ENCODE data around the gene SLC22A2. TPM values are rescaled to one million over a fixed set of nuclear protein-coding genes. Genes with fewer than 3 reads are reported as not detected.

The SLC22A2 gene
- total and polyA plus RNA-seq, 2 of the 13 experiments (the other 11 are each of a cell fraction or from before 2014, with no cell fraction given): not detected

DNA sequence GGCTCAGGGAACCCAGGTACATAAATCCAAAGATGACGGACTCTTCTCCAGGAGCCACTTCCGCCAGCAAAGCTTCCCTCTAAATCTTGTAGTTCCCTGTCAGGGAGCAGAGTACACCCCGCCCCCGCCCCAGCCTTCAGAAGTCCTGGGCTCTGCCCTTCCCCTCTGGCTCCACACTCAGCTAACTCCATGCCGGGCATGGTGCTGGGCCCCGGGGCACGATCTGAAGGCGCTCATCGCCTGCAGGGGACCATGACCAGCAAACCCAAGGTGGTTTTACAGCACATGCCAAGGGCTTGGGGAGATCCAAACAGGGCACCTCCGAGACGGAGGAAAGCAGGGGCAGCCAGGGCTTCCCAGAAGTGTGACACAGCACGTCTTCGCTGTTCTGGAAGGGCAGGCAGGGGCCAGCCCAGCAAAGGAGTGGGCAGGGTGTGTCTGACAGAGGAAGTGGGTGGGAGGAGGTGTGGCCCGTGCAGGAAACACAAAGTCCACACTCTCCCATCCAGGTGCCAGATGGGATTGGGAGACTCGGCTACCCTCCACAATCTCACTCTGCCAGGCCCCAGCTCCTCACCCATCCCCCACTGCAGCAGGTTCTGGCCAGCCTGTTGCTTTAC is 41.6 kb upstream of the SLC22A2 start:
- H2AFZ ChIP-seq (ENCODE audit: low read length): no peak overlapping the region
- ChIA-PET POLR2A (no interaction called here), CTCF (ENCODE audit: low intra/inter-chr PET ratio, low total read pairs) (no interaction called here)
- in situ Hi-C loops (cut with HindIII; ENCODE audit: extremely low pct_ligation_motif_present, low pct_unique_long_range_greater_than_20kb) (no loop called here), intact Hi-C loops (cut with micrococcal nuclease; ENCODE audit: unreplicated experiment) (no loop called here)
- peak; percentile 28 for DNase-seq (ENCODE audit: low spot score)
- no peaks in the 10 kb centered on the region for H4K20me1 ChIP-seq (ENCODE audit: insufficient read depth, low read length)
- H3K4me3 ChIP-seq (replicated peaks in 1 of 3; ENCODE audit: insufficient read depth in 1 of 3, low read depth in 2 of 3, low read length in 3 of 3): peak overlapping the region; percentile 0 to 50 (median 1); a peak in 2 of 6 replicates
- BruUV-seq (replicated peaks): no TSS peak
- peaks cover 14% of the 10 kb centered on the region for H3K4me1 ChIP-seq (ENCODE audit: insufficient read depth, low read length)
- peak overlapping the region; percentile 75 for H3K4me2 ChIP-seq (ENCODE audit: low read depth, low read length)
- peak overlapping the region; percentile 11; the same call in 1 of the 2 replicates for H3K9ac ChIP-seq (ENCODE audit: insufficient read depth, low read depth, low read length)
- H3K27me3 ChIP-seq (ENCODE audit: control insufficient read depth in 1 of 2, insufficient read depth in 2 of 2, low read length in 2 of 2): no peaks in the 10 kb centered on the region
- 48% methylated on average over 15 of the region's 15 CpGs for WGBS (ENCODE audit: low lambda C conversion rate)
- no peaks in the 10 kb centered on the region for H3K79me2 ChIP-seq (ENCODE audit: insufficient read depth, low read length)
- H3K36me3 ChIP-seq (replicated peaks in 1 of 2; ENCODE audit: control insufficient read depth in 1 of 2, insufficient read depth in 2 of 2, low read length in 2 of 2): no peaks in the 10 kb centered on the region
- peaks cover 16% of the 10 kb centered on the region for H3K9me3 ChIP-seq (ENCODE audit: low read length)
- ATAC-seq: peak; percentile 83
- peak; percentile 44 for FAIRE-seq
- no peak overlapping the region for H3K27ac ChIP-seq (ENCODE audit: extremely low read length, insufficient read depth, low read length)
- TF ChIP-seq, protein P1, sequence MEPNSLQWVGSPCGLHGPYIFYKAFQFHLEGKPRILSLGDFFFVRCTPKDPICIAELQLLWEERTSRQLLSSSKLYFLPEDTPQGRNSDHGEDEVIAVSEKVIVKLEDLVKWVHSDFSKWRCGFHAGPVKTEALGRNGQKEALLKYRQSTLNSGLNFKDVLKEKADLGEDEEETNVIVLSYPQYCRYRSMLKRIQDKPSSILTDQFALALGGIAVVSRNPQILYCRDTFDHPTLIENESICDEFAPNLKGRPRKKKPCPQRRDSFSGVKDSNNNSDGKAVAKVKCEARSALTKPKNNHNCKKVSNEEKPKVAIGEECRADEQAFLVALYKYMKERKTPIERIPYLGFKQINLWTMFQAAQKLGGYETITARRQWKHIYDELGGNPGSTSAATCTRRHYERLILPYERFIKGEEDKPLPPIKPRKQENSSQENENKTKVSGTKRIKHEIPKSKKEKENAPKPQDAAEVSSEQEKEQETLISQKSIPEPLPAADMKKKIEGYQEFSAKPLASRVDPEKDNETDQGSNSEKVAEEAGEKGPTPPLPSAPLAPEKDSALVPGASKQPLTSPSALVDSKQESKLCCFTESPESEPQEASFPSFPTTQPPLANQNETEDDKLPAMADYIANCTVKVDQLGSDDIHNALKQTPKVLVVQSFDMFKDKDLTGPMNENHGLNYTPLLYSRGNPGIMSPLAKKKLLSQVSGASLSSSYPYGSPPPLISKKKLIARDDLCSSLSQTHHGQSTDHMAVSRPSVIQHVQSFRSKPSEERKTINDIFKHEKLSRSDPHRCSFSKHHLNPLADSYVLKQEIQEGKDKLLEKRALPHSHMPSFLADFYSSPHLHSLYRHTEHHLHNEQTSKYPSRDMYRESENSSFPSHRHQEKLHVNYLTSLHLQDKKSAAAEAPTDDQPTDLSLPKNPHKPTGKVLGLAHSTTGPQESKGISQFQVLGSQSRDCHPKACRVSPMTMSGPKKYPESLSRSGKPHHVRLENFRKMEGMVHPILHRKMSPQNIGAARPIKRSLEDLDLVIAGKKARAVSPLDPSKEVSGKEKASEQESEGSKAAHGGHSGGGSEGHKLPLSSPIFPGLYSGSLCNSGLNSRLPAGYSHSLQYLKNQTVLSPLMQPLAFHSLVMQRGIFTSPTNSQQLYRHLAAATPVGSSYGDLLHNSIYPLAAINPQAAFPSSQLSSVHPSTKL (CRISPR knock-in tag; IDR thresholded peaks at IDR 0.05): 0 out of 2 replicates have a peak, but pooled peaks have one; percentile 17
- TF ChIP-seq, protein P2, sequence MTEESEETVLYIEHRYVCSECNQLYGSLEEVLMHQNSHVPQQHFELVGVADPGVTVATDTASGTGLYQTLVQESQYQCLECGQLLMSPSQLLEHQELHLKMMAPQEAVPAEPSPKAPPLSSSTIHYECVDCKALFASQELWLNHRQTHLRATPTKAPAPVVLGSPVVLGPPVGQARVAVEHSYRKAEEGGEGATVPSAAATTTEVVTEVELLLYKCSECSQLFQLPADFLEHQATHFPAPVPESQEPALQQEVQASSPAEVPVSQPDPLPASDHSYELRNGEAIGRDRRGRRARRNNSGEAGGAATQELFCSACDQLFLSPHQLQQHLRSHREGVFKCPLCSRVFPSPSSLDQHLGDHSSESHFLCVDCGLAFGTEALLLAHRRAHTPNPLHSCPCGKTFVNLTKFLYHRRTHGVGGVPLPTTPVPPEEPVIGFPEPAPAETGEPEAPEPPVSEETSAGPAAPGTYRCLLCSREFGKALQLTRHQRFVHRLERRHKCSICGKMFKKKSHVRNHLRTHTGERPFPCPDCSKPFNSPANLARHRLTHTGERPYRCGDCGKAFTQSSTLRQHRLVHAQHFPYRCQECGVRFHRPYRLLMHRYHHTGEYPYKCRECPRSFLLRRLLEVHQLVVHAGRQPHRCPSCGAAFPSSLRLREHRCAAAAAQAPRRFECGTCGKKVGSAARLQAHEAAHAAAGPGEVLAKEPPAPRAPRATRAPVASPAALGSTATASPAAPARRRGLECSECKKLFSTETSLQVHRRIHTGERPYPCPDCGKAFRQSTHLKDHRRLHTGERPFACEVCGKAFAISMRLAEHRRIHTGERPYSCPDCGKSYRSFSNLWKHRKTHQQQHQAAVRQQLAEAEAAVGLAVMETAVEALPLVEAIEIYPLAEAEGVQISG (CRISPR knock-in tag; IDR thresholded peaks at IDR 0.05): peak; percentile 60; the same call in 1 of the 2 replicates
- TF ChIP-seq SALL1 (CRISPR knock-in tag; IDR thresholded peaks at IDR 0.05): peak; percentile 36; the same call in 1 of the 2 replicates
- TF ChIP-seq TCF7L2 (IDR thresholded peaks at IDR 0.05; ENCODE audit: low read depth, low read length): no peak
- no peak for TF ChIP-seq ZNF264 (CRISPR knock-in tag; IDR thresholded peaks at IDR 0.05)
- no peak for TF ChIP-seq ZNF547 (CRISPR knock-in tag; IDR thresholded peaks at IDR 0.05)
- TF ChIP-seq CBX1 (IDR thresholded peaks at IDR 0.05; ENCODE audit: low read depth): no peak
- TF ChIP-seq, protein P3, sequence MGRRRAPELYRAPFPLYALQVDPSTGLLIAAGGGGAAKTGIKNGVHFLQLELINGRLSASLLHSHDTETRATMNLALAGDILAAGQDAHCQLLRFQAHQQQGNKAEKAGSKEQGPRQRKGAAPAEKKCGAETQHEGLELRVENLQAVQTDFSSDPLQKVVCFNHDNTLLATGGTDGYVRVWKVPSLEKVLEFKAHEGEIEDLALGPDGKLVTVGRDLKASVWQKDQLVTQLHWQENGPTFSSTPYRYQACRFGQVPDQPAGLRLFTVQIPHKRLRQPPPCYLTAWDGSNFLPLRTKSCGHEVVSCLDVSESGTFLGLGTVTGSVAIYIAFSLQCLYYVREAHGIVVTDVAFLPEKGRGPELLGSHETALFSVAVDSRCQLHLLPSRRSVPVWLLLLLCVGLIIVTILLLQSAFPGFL (CRISPR knock-in tag; IDR thresholded peaks at IDR 0.05): no peak
- TF ChIP-seq, protein P4, sequence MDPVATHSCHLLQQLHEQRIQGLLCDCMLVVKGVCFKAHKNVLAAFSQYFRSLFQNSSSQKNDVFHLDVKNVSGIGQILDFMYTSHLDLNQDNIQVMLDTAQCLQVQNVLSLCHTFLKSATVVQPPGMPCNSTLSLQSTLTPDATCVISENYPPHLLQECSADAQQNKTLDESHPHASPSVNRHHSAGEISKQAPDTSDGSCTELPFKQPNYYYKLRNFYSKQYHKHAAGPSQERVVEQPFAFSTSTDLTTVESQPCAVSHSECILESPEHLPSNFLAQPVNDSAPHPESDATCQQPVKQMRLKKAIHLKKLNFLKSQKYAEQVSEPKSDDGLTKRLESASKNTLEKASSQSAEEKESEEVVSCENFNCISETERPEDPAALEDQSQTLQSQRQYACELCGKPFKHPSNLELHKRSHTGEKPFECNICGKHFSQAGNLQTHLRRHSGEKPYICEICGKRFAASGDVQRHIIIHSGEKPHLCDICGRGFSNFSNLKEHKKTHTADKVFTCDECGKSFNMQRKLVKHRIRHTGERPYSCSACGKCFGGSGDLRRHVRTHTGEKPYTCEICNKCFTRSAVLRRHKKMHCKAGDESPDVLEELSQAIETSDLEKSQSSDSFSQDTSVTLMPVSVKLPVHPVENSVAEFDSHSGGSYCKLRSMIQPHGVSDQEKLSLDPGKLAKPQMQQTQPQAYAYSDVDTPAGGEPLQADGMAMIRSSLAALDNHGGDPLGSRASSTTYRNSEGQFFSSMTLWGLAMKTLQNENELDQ (CRISPR knock-in tag; IDR thresholded peaks at IDR 0.05; ENCODE audit: borderline replicate concordance): no peak

Data from HepG2 (cell line).